ENCODE data around the gene HNF4A. TPM values are rescaled to one million over a fixed set of nuclear protein-coding genes. Genes with fewer than 3 reads are reported as not detected.

Gene HNF4A
- total and polyA plus RNA-seq, 2 of the 13 experiments (the other 11 are each of a cell fraction or from before 2014, with no cell fraction given): 80.9 to 169 TPM

DNA sequence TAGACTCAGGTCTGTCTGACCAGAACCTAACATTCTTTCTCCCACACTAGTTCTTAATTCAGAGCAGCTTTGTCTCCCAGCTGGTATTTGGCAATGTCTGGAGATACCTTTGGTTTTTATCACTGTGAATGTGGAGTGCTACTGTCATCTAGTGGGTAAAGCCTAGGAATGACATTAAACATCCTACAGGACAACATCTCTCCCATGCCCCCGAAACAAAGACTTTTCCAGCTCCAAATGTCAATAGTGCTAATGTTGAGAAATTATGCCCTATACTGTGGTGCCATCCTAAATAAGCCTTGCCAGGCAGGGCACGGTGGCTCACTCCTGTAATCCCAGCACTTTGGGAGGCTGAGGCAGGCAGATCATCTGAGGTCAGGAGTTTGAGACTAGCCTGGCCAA lies 116.0 kb downstream of the HNF4A start:
- no peak overlapping the region for H3K9ac ChIP-seq (ENCODE audit: insufficient read depth, low read depth, low read length)
- peak; percentile 81 for FAIRE-seq
- H3K9me3 ChIP-seq (ENCODE audit: low read length): no peaks in the 10 kb centered on the region
- no peaks in the 10 kb centered on the region; a peak in 1 of 5 replicates for H3K27me3 ChIP-seq (ENCODE audit: control insufficient read depth in 1 of 2, insufficient read depth in 2 of 2, low read length in 2 of 2)
- H3K4me3 ChIP-seq (replicated peaks in 1 of 3; ENCODE audit: insufficient read depth in 1 of 3, low read depth in 2 of 3, low read length in 3 of 3): no peak overlapping the region
- peak overlapping the region; percentile 48 for H3K4me2 ChIP-seq (ENCODE audit: low read depth, low read length)
- ChIA-PET CTCF (ENCODE audit: low intra/inter-chr PET ratio, low total read pairs) (interaction anchor here (0.7 to 3.0 kb wide), 10 partner anchors 10 to 395 kb away, joined by 3 to 36 read pairs (median 10); partner anchors contain the start of gene FITM2), POLR2A (interaction anchor here (0.7 to 2.6 kb wide), 9 partner anchors 10 to 260 kb away, joined by 3 to 14 read pairs (median 6); no protein-coding TSS in a partner anchor)
- H3K4me1 ChIP-seq (ENCODE audit: insufficient read depth, low read length): peaks cover 53% of the 10 kb centered on the region
- intact Hi-C loops (cut with micrococcal nuclease; ENCODE audit: unreplicated experiment) (loop anchor here (1.0 to 2.0 kb wide), 4 partner anchors 77 to 355 kb away; no protein-coding TSS in a partner anchor), in situ Hi-C loops (cut with HindIII; ENCODE audit: extremely low pct_ligation_motif_present, low pct_unique_long_range_greater_than_20kb) (loop anchor here (5.0 to 10.0 kb wide), 3 partner anchors 159 to 357 kb away; partner anchors contain the start of gene FITM2)
- no peak overlapping the region for H3K27ac ChIP-seq (ENCODE audit: extremely low read length, insufficient read depth, low read length)
- H3K36me3 ChIP-seq (replicated peaks in 1 of 2; ENCODE audit: control insufficient read depth in 1 of 2, insufficient read depth in 2 of 2, low read length in 2 of 2): no peaks in the 10 kb centered on the region
- peak; percentile 86 for DNase-seq (ENCODE audit: low spot score)
- peaks cover 6% of the 10 kb centered on the region for H3K79me2 ChIP-seq (ENCODE audit: insufficient read depth, low read length)
- no TSS peak for BruUV-seq (replicated peaks)
- ATAC-seq: peak; percentile 45
- H4K20me1 ChIP-seq (ENCODE audit: insufficient read depth, low read length): no peaks in the 10 kb centered on the region
- no peak overlapping the region for H2AFZ ChIP-seq (ENCODE audit: low read length)
- WGBS (ENCODE audit: low lambda C conversion rate): 8% methylated on average over 2 of the region's 2 CpGs
- TF ChIP-seq KLF11 (CRISPR knock-in tag; IDR thresholded peaks at IDR 0.05): peak; percentile 91
- TF ChIP-seq, protein P1, sequence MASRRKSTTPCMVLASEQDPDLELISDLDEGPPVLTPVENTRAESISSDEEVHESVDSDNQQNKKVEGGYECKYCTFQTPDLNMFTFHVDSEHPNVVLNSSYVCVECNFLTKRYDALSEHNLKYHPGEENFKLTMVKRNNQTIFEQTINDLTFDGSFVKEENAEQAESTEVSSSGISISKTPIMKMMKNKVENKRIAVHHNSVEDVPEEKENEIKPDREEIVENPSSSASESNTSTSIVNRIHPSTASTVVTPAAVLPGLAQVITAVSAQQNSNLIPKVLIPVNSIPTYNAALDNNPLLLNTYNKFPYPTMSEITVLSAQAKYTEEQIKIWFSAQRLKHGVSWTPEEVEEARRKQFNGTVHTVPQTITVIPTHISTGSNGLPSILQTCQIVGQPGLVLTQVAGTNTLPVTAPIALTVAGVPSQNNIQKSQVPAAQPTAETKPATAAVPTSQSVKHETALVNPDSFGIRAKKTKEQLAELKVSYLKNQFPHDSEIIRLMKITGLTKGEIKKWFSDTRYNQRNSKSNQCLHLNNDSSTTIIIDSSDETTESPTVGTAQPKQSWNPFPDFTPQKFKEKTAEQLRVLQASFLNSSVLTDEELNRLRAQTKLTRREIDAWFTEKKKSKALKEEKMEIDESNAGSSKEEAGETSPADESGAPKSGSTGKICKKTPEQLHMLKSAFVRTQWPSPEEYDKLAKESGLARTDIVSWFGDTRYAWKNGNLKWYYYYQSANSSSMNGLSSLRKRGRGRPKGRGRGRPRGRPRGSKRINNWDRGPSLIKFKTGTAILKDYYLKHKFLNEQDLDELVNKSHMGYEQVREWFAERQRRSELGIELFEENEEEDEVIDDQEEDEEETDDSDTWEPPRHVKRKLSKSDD (CRISPR knock-in tag; IDR thresholded peaks at IDR 0.05; ENCODE audit: low read depth): no peak
- TF ChIP-seq, protein P2, sequence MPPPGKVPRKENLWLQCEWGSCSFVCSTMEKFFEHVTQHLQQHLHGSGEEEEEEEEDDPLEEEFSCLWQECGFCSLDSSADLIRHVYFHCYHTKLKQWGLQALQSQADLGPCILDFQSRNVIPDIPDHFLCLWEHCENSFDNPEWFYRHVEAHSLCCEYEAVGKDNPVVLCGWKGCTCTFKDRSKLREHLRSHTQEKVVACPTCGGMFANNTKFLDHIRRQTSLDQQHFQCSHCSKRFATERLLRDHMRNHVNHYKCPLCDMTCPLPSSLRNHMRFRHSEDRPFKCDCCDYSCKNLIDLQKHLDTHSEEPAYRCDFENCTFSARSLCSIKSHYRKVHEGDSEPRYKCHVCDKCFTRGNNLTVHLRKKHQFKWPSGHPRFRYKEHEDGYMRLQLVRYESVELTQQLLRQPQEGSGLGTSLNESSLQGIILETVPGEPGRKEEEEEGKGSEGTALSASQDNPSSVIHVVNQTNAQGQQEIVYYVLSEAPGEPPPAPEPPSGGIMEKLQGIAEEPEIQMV (CRISPR knock-in tag; IDR thresholded peaks at IDR 0.05; ENCODE audit: low read depth): peak; percentile 45; the same call in 1 of the 2 replicates
- TF ChIP-seq CEBPB (IDR thresholded peaks at IDR 0.05; ENCODE audit: borderline replicate concordance, low read depth, low read length): peak; percentile 85; the same call in 1 of the 2 replicates
- peak; percentile 65; the same call in 1 of the 2 replicates for TF ChIP-seq ZKSCAN8 (CRISPR knock-in tag; IDR thresholded peaks at IDR 0.05; ENCODE audit: borderline replicate concordance)
- peak; percentile 63; the same call in 1 of the 2 replicates for TF ChIP-seq YEATS2 (CRISPR knock-in tag; IDR thresholded peaks at IDR 0.05; ENCODE audit: borderline replicate concordance)
- no peak for TF ChIP-seq ZC3H13 (CRISPR knock-in tag; IDR thresholded peaks at IDR 0.05)
- no peak for TF ChIP-seq ZNF30 (CRISPR knock-in tag; IDR thresholded peaks at IDR 0.05)
- no peak for TF ChIP-seq ZNF230 (CRISPR knock-in tag; IDR thresholded peaks at IDR 0.05)
- no peak for TF ChIP-seq MAFG (CRISPR knock-in tag; IDR thresholded peaks at IDR 0.05)
- no peak for TF ChIP-seq ZNF3 (CRISPR knock-in tag; IDR thresholded peaks at IDR 0.05)
- TF ChIP-seq ZSCAN9 (CRISPR knock-in tag; IDR thresholded peaks at IDR 0.05; ENCODE audit: borderline replicate concordance): peak; percentile 74; the same call in 1 of the 2 replicates
- 0 out of 2 replicates have a peak, but pooled peaks have one; percentile 73 for TF ChIP-seq MXD4 (CRISPR knock-in tag; IDR thresholded peaks at IDR 0.05)
- no peak for TF ChIP-seq ZBTB42 (CRISPR knock-in tag; IDR thresholded peaks at IDR 0.05)
- peak; percentile 35; the same call in 1 of the 2 replicates for TF ChIP-seq PHF8 (CRISPR knock-in tag; IDR thresholded peaks at IDR 0.05)
